Activated CD8-positive, alpha-beta memory T cell treated with anti-CD3 and anti-CD28 coated beads, Interleukin-2, amount 10 ng/mL, durations not matched to agents 7 days and 5 days (primary cell): ENCODE results near the gene PMCH. TPM values are rescaled to one million over a fixed set of nuclear protein-coding genes. Genes with fewer than 3 reads are reported as not detected.
A peak's percentile ranks its signal among the peaks of the same experiment; 100 is the strongest.
"Not testable (repeated sequence)": the region's sequence is repeated elsewhere in the genome, so short reads cannot be mapped to it uniquely, and the experiment has no call there.

Source experiments
- ATAC-seq: fragments of 150-1000 bp; cut with Tn5 transposase; one replicate; pipeline ENCODE4 v1.10.0; 2021; ENCODE audit warnings: moderate library complexity
- CTCF ChIA-PET: fragments of 350-600 bp; sonication (Branson Sonifier 250); formaldehyde crosslinking; loops from one replicate; lab custom pipeline; 2021; ENCODE audit warnings: antibody characterized with exemption; lab: Charles Lee
- DNase-seq: peaks from one replicate; pipeline ENCODE4 v3.0.0-alpha.2; 2020
- H3K27ac Mint-ChIP-seq: one replicate; pipeline ENCODE4 v1.8.0; 2021; ENCODE audit warnings: mild to moderate bottlenecking, mixed read lengths
- H3K27me3 Mint-ChIP-seq: one replicate; pipeline ENCODE4 v1.8.0; 2021; ENCODE audit warnings: mixed read lengths
- H3K36me3 Mint-ChIP-seq: one replicate; pipeline ENCODE4 v1.8.0; 2021; ENCODE audit warnings: mild to moderate bottlenecking, mixed read lengths
- H3K4me1 Mint-ChIP-seq: one replicate; pipeline ENCODE4 v1.8.0; 2021; ENCODE audit warnings: mixed read lengths
- H3K4me3 Mint-ChIP-seq: one replicate; pipeline ENCODE4 v1.8.0; 2021; ENCODE audit warnings: mild to moderate bottlenecking, moderate library complexity, mixed read lengths
- H3K9me3 Mint-ChIP-seq: one replicate; pipeline ENCODE4 v1.8.0; 2022; ENCODE audit warnings: low read depth, mixed read lengths
- total RNA-seq, 2 experiments: library from RNA; stranded (reverse); gene quantifications; one replicate each; pipeline ENCODE4 v1.2.3, GENCODE V29; 2021

PMCH gene, protein sequence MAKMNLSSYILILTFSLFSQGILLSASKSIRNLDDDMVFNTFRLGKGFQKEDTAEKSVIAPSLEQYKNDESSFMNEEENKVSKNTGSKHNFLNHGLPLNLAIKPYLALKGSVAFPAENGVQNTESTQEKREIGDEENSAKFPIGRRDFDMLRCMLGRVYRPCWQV
- 1 to 10 TPM in 1 of 2 experiments, under 1 TPM in 1; 0.53 to 9.6 TPM for total RNA-seq

GRCh38 chr12:102197789-102198188, at the start of gene PMCH:
TSS of gene PMCH (minus strand) at chr12:102197833. CDS start at chr12:102197770, 63 bp downstream.
- no peaks in the 10 kb centered on the region for H3K9me3 Mint-ChIP-seq
- peak within 1 kb of the TSS; percentile 52 for H3K27ac Mint-ChIP-seq
- H3K27me3 Mint-ChIP-seq = no peaks in the 10 kb centered on the region
- H3K4me1 Mint-ChIP-seq = peaks cover 12% of the 10 kb centered on the region
- ATAC-seq (peak; percentile 98), DNase-seq (no peak)
- no peak within 1 kb of the TSS for H3K4me3 Mint-ChIP-seq
- H3K36me3 Mint-ChIP-seq = peaks cover 25% of the 10 kb centered on the region
- CTCF ChIA-PET = no interaction called here

DNA sequence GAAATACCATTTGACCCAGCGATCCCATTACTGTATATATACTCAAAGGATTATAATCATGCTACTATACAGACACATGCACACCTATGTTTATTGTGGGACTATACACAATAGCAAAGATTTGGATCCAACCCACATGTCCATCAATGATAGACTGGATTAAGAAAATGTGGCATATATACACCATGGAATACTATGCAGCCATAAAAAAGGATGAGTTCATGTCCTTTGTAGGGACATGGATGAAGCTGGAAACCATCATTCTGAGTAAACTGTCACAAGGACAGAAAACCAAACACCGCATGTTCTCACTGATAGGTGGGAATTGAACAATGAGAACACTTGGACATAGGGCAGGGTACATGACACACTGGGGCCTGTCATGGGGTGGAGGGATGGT, 43.2 kb upstream of the PMCH start:
- H3K4me3 Mint-ChIP-seq, H3K27ac Mint-ChIP-seq, CTCF ChIA-PET, H3K9me3 Mint-ChIP-seq, H3K4me1 Mint-ChIP-seq, DNase-seq, H3K36me3 Mint-ChIP-seq, ATAC-seq: not testable (repeated sequence)
- peaks cover 18% of the 10 kb centered on the region for H3K27me3 Mint-ChIP-seq

- Mint-ChIP-seq H3K9me3 (no peaks in the 10 kb centered on the region), H3K27ac (no peak overlapping the region), H3K27me3 (peaks cover 22% of the 10 kb centered on the region), H3K36me3 (no peaks in the 10 kb centered on the region), H3K4me3 (no peak overlapping the region), H3K4me1 (no peaks in the 10 kb centered on the region)
- ATAC-seq = no peak
- DNase-seq = no peak
- CTCF ChIA-PET = no interaction called here
These were observed 37.0 kb upstream of the PMCH start for GRCh38 chr12:102234599-102234998.

- CTCF ChIA-PET = no interaction called here
- no peak for ATAC-seq
These were observed 34.8 kb upstream of the PMCH start for GRCh38 chr12:102232446-102232845.

GRCh38 chr12:102232036-102232435, 34.4 kb upstream of the PMCH start:
- H3K4me3 Mint-ChIP-seq = no peak overlapping the region
- CTCF ChIA-PET = no interaction called here
- H3K4me1 Mint-ChIP-seq = no peaks in the 10 kb centered on the region
- H3K36me3 Mint-ChIP-seq = no peaks in the 10 kb centered on the region
- H3K27me3 Mint-ChIP-seq = peaks cover 22% of the 10 kb centered on the region
- H3K27ac Mint-ChIP-seq = no peak overlapping the region
- ATAC-seq = no peak
- no peaks in the 10 kb centered on the region for H3K9me3 Mint-ChIP-seq
- DNase-seq = no peak

More at GRCh38 chr12:102232446-102232845, 34.8 kb upstream of the PMCH start:
- Mint-ChIP-seq H3K9me3 (no peaks in the 10 kb centered on the region), H3K36me3 (no peaks in the 10 kb centered on the region), H3K4me3 (no peak overlapping the region), H3K4me1 (no peaks in the 10 kb centered on the region), H3K27ac (no peak overlapping the region), H3K27me3 (peaks cover 22% of the 10 kb centered on the region)
- no peak for DNase-seq

- Mint-ChIP-seq H3K36me3 (no peaks in the 10 kb centered on the region), H3K4me3 (no peak overlapping the region), H3K27ac (no peak overlapping the region), H3K4me1 (no peaks in the 10 kb centered on the region), H3K27me3 (peaks cover 13% of the 10 kb centered on the region), H3K9me3 (no peaks in the 10 kb centered on the region)
- ATAC-seq = no peak
- no peak for DNase-seq
- CTCF ChIA-PET = no interaction called here
These were observed 30.3 kb upstream of the PMCH start for GRCh38 chr12:102227954-102228353.

GRCh38 chr12:102220736-102221135, 23.1 kb upstream of the PMCH start:
- H3K36me3 Mint-ChIP-seq = no peaks in the 10 kb centered on the region
- CTCF ChIA-PET = no interaction called here
- H3K27ac Mint-ChIP-seq = no peak overlapping the region
- no peak overlapping the region for H3K4me3 Mint-ChIP-seq
- H3K4me1 Mint-ChIP-seq = no peaks in the 10 kb centered on the region
- DNase-seq (no peak), ATAC-seq (no peak)
- H3K9me3 Mint-ChIP-seq = no peaks in the 10 kb centered on the region
- no peaks in the 10 kb centered on the region for H3K27me3 Mint-ChIP-seq

DNA sequence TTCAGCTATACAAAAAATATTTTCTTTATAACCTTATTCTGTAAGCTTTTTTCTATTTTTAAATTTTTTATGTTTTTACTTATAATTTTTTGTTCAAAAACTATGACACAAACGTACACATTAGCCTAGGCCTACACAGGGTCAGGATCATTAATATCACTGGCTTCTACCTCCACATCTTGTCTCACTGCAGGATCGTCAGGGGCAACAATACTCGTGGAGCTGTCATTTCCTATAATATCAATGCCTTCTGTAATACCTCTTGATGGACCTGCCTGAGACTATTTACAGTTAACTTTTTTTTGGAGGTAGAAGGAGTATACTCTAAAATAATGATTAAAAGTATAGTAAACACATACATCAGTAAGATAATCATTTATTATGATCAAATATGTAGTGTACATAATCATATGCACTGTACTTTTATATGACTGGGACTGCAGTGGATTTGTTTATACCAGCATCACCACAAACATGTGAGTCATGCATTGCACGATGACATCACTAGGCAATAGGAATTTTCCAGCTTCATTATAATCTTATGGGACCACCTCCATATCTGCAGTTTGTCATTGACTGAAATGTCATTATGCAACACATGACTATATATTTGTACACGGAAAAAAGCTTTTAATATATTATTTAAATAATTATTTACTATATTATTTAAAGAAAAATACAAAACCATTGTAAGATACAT, 18.5 kb upstream of the PMCH start:
- Mint-ChIP-seq H3K4me1 (no peaks in the 10 kb centered on the region), H3K4me3 (no peak overlapping the region), H3K27ac (no peak overlapping the region), H3K9me3 (no peaks in the 10 kb centered on the region), H3K27me3 (no peaks in the 10 kb centered on the region), H3K36me3 (no peaks in the 10 kb centered on the region)
- CTCF ChIA-PET = no interaction called here
- ATAC-seq (no peak), DNase-seq (no peak)

GRCh38 chr12:102204025-102204424, 6.4 kb upstream of the PMCH start:
- no peak for ATAC-seq
- no peaks in the 10 kb centered on the region for H3K27me3 Mint-ChIP-seq

GRCh38 chr12:102202556-102202955, 4.9 kb upstream of the PMCH start:
- Mint-ChIP-seq H3K4me1 (peaks cover 10% of the 10 kb centered on the region), H3K27me3 (no peaks in the 10 kb centered on the region), H3K4me3 (no peak overlapping the region), H3K36me3 (peaks cover 48% of the 10 kb centered on the region), H3K9me3 (peaks cover 7% of the 10 kb centered on the region), H3K27ac (no peak overlapping the region)
- no peak for ATAC-seq
- CTCF ChIA-PET = no interaction called here
- no peak for DNase-seq

More at GRCh38 chr12:102204025-102204424, 6.4 kb upstream of the PMCH start:
- Mint-ChIP-seq H3K4me1 (peaks cover 5% of the 10 kb centered on the region), H3K9me3 (peaks cover 10% of the 10 kb centered on the region), H3K36me3 (peaks cover 60% of the 10 kb centered on the region), H3K4me3 (no peak overlapping the region), H3K27ac (no peak overlapping the region)
- CTCF ChIA-PET = no interaction called here
- no peak for DNase-seq

DNA sequence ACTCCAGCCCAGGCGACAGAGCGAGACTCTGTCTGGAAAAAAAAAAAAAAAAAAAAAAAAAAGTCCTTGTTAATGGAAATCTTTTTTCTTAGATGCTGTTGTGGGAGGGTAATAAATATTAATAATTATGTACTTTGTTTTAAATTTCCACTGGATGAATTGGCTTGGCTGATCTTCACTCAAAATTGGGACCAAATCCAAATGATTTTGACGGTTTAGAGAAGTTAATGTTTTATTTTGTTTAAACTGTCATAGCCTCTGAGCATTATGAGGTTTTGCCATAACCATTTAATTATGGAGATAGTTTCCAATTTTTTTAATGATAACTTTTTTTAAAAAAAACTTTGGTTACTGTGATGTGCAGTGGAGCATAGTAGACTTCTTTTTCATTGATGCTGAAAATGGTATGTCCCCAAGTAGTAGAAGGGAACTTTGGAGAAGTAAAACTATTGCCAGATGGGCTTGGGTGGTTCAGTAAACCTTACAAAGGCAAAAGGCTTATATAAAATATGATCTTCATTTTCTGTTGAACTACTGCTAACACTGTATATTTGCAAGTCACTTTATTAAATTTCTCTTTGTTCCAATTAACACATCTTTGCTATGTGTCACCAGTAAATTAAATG, 3.9 kb upstream of the PMCH start:
- Mint-ChIP-seq H3K27ac (no peak overlapping the region), H3K36me3 (peaks cover 46% of the 10 kb centered on the region), H3K9me3 (peaks cover 7% of the 10 kb centered on the region), H3K4me1 (peaks cover 18% of the 10 kb centered on the region), H3K4me3 (no peak overlapping the region), H3K27me3 (no peaks in the 10 kb centered on the region)
- no peak for DNase-seq
- CTCF ChIA-PET = no interaction called here
- no peak for ATAC-seq

DNA sequence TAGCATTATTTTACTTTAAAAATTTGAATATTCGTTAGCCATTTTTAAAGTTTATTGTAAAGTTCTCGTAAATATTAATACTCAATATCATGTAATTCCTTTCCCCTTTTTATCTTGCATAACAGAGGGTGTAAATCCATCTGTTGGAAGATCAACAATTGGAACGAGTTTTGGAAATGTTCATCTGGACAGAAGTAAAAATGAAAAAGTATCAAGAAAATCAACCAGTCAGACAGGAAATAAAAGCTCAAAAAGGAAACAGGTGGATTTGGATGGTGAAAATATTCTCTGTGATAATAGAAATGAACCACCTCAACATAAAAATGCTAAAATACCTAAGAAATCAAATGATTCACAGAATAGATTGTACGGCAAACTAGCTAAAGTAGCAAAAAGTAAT, 1.8 kb downstream of the PMCH start:
- no peak for ATAC-seq
- Mint-ChIP-seq H3K9me3 (no peaks in the 10 kb centered on the region), H3K4me1 (peaks cover 12% of the 10 kb centered on the region), H3K27me3 (no peaks in the 10 kb centered on the region), H3K27ac (no peak overlapping the region), H3K4me3 (no peak overlapping the region), H3K36me3 (peaks cover 22% of the 10 kb centered on the region)
- no peak for DNase-seq
- CTCF ChIA-PET = no interaction called here

DNA sequence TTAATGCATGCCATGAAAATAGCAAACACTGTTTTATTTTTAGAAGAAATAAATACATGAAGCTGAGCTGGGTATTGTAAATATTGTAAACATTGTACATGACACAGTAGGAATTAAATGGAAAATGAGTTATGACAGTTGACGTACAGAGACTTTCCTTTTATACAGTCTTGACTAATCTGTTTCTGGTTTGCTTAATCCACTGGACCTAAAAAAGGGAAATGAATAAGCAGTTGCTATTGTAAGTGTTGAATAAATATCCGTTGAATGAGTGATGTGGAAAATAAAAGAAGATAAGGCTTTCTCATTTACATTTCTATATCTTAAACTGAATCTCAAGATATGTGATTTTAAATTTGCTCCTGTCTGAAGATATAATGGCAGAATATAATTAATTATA, 15.0 kb downstream of the PMCH start:
- Mint-ChIP-seq H3K27ac (no peak overlapping the region), H3K4me1 (no peaks in the 10 kb centered on the region), H3K27me3 (no peaks in the 10 kb centered on the region), H3K4me3 (no peak overlapping the region), H3K9me3 (no peaks in the 10 kb centered on the region), H3K36me3 (peaks cover 22% of the 10 kb centered on the region)
- no peak for ATAC-seq
- no peak for DNase-seq
- CTCF ChIA-PET = no interaction called here

DNA sequence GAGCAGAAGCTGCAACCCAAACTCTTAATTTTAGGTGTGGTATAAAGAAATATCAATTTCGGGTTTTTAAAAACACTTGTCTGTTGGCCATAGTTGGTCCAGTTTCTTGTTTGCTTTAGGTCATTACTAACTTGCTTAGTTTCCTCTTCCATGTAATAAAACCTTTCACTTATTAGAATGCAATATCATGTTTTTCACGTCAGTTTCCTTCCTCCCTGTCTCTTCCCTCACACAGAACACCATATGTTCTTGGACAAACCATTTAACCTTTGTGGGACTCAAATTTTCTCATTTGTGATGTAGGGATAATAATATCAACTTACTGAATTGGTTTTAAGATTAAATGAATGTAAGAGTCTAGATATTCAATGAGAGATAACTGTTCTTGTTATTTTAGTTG, 22.9 kb downstream of the PMCH start:
- H3K4me3 Mint-ChIP-seq = no peak overlapping the region
- DNase-seq (no peak), ATAC-seq (no peak)
- no peaks in the 10 kb centered on the region for H3K9me3 Mint-ChIP-seq
- H3K4me1 Mint-ChIP-seq = no peaks in the 10 kb centered on the region
- H3K27ac Mint-ChIP-seq = no peak overlapping the region
- no peaks in the 10 kb centered on the region for H3K27me3 Mint-ChIP-seq
- H3K36me3 Mint-ChIP-seq = peaks cover 17% of the 10 kb centered on the region
- CTCF ChIA-PET = interaction anchor here (0.8 kb wide), 1 partner anchor 10 kb away, joined by 3 read pairs; no protein-coding TSS in a partner anchor
